Central memory CD8-positive, alpha-beta T cell (primary cell): Measurements from ENCODE around the gene PDE10A.
"Not testable (repeated sequence)": the region's sequence is repeated elsewhere in the genome, so short reads cannot be mapped to it uniquely, and the experiment has no call there.

Experiments
- ATAC-seq: fragments of 150-1000 bp; cut with Tn5 transposase; replicated peaks from 2 replicates; pipeline ENCODE4 v1.10.0; 2022; ENCODE audit warnings: mild to moderate bottlenecking, moderate FRiP score, moderate number of reproducible peaks; ENCODE audit not compliant: poor library complexity, severe bottlenecking; ENCODE audit errors: extremely low read depth
- DNase-seq, 2 donors: peaks; one replicate each; pipeline ENCODE4 v3.0.0; 2021; ENCODE audit warnings: low spot score in 2 of 2
- H3K27ac Mint-ChIP-seq: one replicate; pipeline ENCODE4 v1.8.0; 2022; ENCODE audit warnings: low read depth, mild to moderate bottlenecking, moderate library complexity, mixed read lengths
- H3K27me3 Mint-ChIP-seq: one replicate; pipeline ENCODE4 v1.8.0; 2022; ENCODE audit warnings: mixed read lengths
- H3K36me3 Mint-ChIP-seq: one replicate; pipeline ENCODE4 v1.8.0; 2022; ENCODE audit warnings: mild to moderate bottlenecking, moderate library complexity, mixed read lengths; ENCODE audit not compliant: insufficient read depth
- H3K4me1 Mint-ChIP-seq: one replicate; pipeline ENCODE4 v1.8.0; 2022; ENCODE audit warnings: mixed read lengths
- H3K4me3 Mint-ChIP-seq: one replicate; pipeline ENCODE4 v1.8.0; 2022; ENCODE audit warnings: mild to moderate bottlenecking, moderate library complexity, mixed read lengths
- H3K9me3 Mint-ChIP-seq: one replicate; pipeline ENCODE4 v1.8.0; 2022; ENCODE audit warnings: mixed read lengths

The PDE10A gene

GRCh38 chr6:165469483-165469882 lies 193.6 kb downstream of the PDE10A start:
- Mint-ChIP-seq H3K9me3 (peaks cover 18% of the 10 kb centered on the region), H3K27me3 (no peaks in the 10 kb centered on the region), H3K27ac (no peak overlapping the region), H3K36me3 (peaks cover 2% of the 10 kb centered on the region), H3K4me3 (no peak overlapping the region), H3K4me1 (no peaks in the 10 kb centered on the region)
- ATAC-seq = no peak
- DNase-seq = no peak

GRCh38 chr6:165468340-165469235 lies 194.5 kb downstream of the PDE10A start:
- DNase-seq (no peak), ATAC-seq (no peak)
- no peaks in the 10 kb centered on the region for H3K4me1 Mint-ChIP-seq
- H3K9me3 Mint-ChIP-seq = peaks cover 24% of the 10 kb centered on the region
- no peak overlapping the region for H3K27ac Mint-ChIP-seq
- H3K4me3 Mint-ChIP-seq = no peak overlapping the region
- H3K36me3 Mint-ChIP-seq = peaks cover 2% of the 10 kb centered on the region
- no peaks in the 10 kb centered on the region for H3K27me3 Mint-ChIP-seq

- H3K4me3 Mint-ChIP-seq, ATAC-seq, H3K36me3 Mint-ChIP-seq, H3K27me3 Mint-ChIP-seq, DNase-seq, H3K27ac Mint-ChIP-seq, H3K4me1 Mint-ChIP-seq: not testable (repeated sequence)
- peaks cover 23% of the 10 kb centered on the region for H3K9me3 Mint-ChIP-seq
Observed at GRCh38 chr6:165463499-165463898, 199.5 kb downstream of the PDE10A start.

- ATAC-seq, DNase-seq, H3K27ac Mint-ChIP-seq, H3K4me1 Mint-ChIP-seq, H3K27me3 Mint-ChIP-seq, H3K36me3 Mint-ChIP-seq, H3K4me3 Mint-ChIP-seq: not testable (repeated sequence)
- peaks cover 17% of the 10 kb centered on the region for H3K9me3 Mint-ChIP-seq
Observed at GRCh38 chr6:165459605-165460301, 203.3 kb downstream of the PDE10A start.

GRCh38 chr6:165458134-165458533 lies 204.9 kb downstream of the PDE10A start:
- Mint-ChIP-seq H3K36me3 (no peaks in the 10 kb centered on the region), H3K4me3 (no peak overlapping the region)
- no peak for ATAC-seq

GRCh38 chr6:165456286-165456685 lies 206.8 kb downstream of the PDE10A start:
- Mint-ChIP-seq H3K4me3 (no peak overlapping the region), H3K27me3 (peaks cover 10% of the 10 kb centered on the region), H3K9me3 (peaks cover 8% of the 10 kb centered on the region), H3K4me1 (no peaks in the 10 kb centered on the region), H3K36me3 (no peaks in the 10 kb centered on the region), H3K27ac (no peak overlapping the region)
- ATAC-seq = no peak
- DNase-seq = no peak

More at GRCh38 chr6:165458134-165458533, 204.9 kb downstream of the PDE10A start:
- no peak overlapping the region for H3K27ac Mint-ChIP-seq
- H3K27me3 Mint-ChIP-seq = peaks cover 10% of the 10 kb centered on the region
- no peak for DNase-seq
- no peaks in the 10 kb centered on the region for H3K4me1 Mint-ChIP-seq
- H3K9me3 Mint-ChIP-seq = peaks cover 8% of the 10 kb centered on the region

- ATAC-seq = no peak
- Mint-ChIP-seq H3K4me1 (no peaks in the 10 kb centered on the region), H3K27ac (no peak overlapping the region), H3K9me3 (peaks cover 8% of the 10 kb centered on the region), H3K36me3 (no peaks in the 10 kb centered on the region), H3K27me3 (peaks cover 10% of the 10 kb centered on the region), H3K4me3 (no peak overlapping the region)
- no peak for DNase-seq
Observed at GRCh38 chr6:165455488-165455887, 207.6 kb downstream of the PDE10A start.

- ATAC-seq = no peak
- Mint-ChIP-seq H3K36me3 (no peaks in the 10 kb centered on the region), H3K27ac (no peak overlapping the region), H3K4me3 (no peak overlapping the region), H3K4me1 (no peaks in the 10 kb centered on the region), H3K9me3 (no peaks in the 10 kb centered on the region), H3K27me3 (no peaks in the 10 kb centered on the region)
- no peak for DNase-seq
Observed at GRCh38 chr6:165453395-165453794, 209.6 kb downstream of the PDE10A start.

- no peak for ATAC-seq
- Mint-ChIP-seq H3K4me3 (no peak overlapping the region), H3K27ac (no peak overlapping the region), H3K9me3 (no peaks in the 10 kb centered on the region), H3K36me3 (no peaks in the 10 kb centered on the region), H3K27me3 (no peaks in the 10 kb centered on the region), H3K4me1 (no peaks in the 10 kb centered on the region)
- no peak for DNase-seq
Observed at GRCh38 chr6:165451838-165452237, 211.2 kb downstream of the PDE10A start.

- Mint-ChIP-seq H3K4me3 (no peak overlapping the region), H3K9me3 (peaks cover 5% of the 10 kb centered on the region), H3K36me3 (no peaks in the 10 kb centered on the region), H3K27me3 (no peaks in the 10 kb centered on the region), H3K27ac (no peak overlapping the region), H3K4me1 (no peaks in the 10 kb centered on the region)
- ATAC-seq = no peak
- DNase-seq = no peak
Observed at GRCh38 chr6:165448210-165448609, 214.8 kb downstream of the PDE10A start.

GRCh38 chr6:165447141-165447540 lies 215.9 kb downstream of the PDE10A start:
- Mint-ChIP-seq H3K27ac (no peak overlapping the region), H3K4me3 (no peak overlapping the region), H3K4me1 (no peaks in the 10 kb centered on the region), H3K36me3 (no peaks in the 10 kb centered on the region), H3K27me3 (no peaks in the 10 kb centered on the region), H3K9me3 (peaks cover 5% of the 10 kb centered on the region)
- ATAC-seq = no peak
- DNase-seq = no peak

GRCh38 chr6:165446331-165446730 lies 216.7 kb downstream of the PDE10A start:
- no peaks in the 10 kb centered on the region for H3K4me1 Mint-ChIP-seq
- no peak for ATAC-seq

GRCh38 chr6:165443462-165443861 lies 219.6 kb downstream of the PDE10A start:
- Mint-ChIP-seq H3K4me1 (no peaks in the 10 kb centered on the region), H3K27ac (no peak overlapping the region)

More at GRCh38 chr6:165446331-165446730, 216.7 kb downstream of the PDE10A start:
- Mint-ChIP-seq H3K4me3 (no peak overlapping the region), H3K27me3 (no peaks in the 10 kb centered on the region), H3K36me3 (no peaks in the 10 kb centered on the region), H3K9me3 (peaks cover 5% of the 10 kb centered on the region), H3K27ac (no peak overlapping the region)
- no peak for DNase-seq

More at GRCh38 chr6:165443462-165443861, 219.6 kb downstream of the PDE10A start:
- Mint-ChIP-seq H3K36me3 (no peaks in the 10 kb centered on the region), H3K4me3 (no peak overlapping the region), H3K27me3 (no peaks in the 10 kb centered on the region), H3K9me3 (peaks cover 5% of the 10 kb centered on the region)
- no peak for ATAC-seq
- DNase-seq = no peak
